DOHH2 (cell line): ENCODE results near the gene MCUB.

Experiments used
- CTCF ChIP-seq: fragments of 200-600 bp; sonication (generic); IDR thresholded peaks from one replicate; pipeline ENCODE4 v1.5.1; 2014; ENCODE audit warnings: antibody characterized with exemption, mild to moderate bottlenecking, low read depth, low read length; ENCODE audit not compliant: poor library complexity, severe bottlenecking
- EZH2phosphoT487 ChIP-seq: fragments of 200-600 bp; sonication (generic); IDR thresholded peaks from 2 replicates; pipeline ENCODE4 v1.6.1; 2017; ENCODE audit warnings: borderline replicate concordance, mild to moderate bottlenecking, antibody characterized with exemption, low read length, moderate library complexity, mixed read lengths

- TF ChIP-seq CTCF (no peak), EZH2phosphoT487 (no peak)
Observed at GRCh38 chr4:109730619-109731545, 170.8 kb downstream of the MCUB start.
